Measurements from ENCODE around the gene VCAN.

The VCAN gene

DNA sequence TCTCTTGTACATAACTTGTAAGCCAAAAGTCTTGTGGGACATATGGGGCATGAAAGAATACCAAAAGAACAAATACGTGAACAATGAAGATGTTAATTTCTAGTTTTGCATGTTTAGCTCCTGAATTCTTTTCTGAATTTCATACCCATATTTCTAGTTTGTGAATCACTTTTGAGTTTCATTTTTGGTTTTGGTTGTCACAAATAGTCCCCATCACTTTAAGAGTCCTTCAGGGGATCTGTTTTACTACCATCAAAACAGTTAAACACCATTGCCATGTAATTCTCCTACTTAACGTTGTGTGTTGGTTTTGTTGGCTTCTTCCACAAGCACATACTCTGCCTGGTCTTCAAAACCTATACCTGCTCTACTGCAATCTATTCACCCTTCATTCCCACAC is 27.0 kb downstream of the VCAN start:
- DNase-seq: no peak

DNA sequence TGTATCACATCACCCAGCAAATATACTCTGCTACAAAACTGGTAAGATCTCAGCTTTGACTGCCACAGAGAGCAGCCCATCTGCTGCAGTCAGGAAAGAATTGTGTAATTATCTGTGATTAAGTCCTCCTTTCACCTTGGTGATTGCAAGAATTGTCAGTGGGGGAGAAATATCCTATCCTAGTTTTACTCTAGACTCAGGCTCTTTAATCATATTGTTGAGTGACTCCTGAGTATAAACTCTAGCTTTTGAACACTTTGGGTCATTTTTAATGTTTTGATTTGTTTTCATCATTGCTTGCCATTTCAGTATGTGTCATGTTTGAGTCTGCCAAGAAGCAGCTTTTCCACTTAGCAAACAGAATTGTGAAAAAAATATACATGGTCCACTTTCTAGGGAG is 32.1 kb downstream of the VCAN start:
- DNase-seq: no peak

DNA sequence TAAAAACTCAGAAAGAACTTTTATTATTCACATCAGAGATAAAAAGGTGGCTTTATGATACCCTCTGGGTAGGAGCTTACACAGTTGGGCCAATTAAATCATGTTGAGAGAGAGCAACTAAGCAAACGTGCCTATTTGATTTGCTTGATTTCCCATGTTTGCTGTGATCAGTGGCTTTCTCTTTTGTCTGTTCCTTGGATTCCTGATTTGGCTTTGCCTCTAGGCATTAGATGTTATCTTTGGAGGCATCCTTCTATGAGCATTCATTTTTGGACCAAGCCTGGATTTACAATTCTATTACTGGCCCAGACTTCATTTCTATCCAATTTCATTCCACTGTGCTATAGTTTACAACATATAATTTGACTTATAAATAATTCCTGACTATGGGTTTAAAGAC is 35.9 kb downstream of the VCAN start:
- no peak for DNase-seq

DNA sequence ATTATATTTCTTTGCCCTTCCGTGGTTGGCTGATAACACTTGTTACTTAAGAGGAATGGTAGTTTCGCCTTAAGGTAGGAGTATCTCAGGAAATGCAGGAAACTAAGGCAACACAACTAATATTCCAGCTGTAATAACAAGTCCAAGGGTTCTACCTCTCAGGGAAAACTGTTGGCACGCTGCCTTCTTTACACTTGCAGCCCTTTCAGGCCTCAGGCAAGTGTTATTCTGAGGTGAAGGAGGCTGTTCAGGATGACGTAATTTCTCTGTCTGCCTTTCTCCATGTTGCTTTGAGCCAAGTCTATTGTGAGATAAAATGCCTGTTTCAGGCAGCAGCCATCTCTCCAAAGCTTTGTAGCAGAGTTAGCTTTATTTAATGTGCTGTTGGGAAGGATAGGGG is 38.0 kb downstream of the VCAN start:
- DNase-seq: no peak

DNA sequence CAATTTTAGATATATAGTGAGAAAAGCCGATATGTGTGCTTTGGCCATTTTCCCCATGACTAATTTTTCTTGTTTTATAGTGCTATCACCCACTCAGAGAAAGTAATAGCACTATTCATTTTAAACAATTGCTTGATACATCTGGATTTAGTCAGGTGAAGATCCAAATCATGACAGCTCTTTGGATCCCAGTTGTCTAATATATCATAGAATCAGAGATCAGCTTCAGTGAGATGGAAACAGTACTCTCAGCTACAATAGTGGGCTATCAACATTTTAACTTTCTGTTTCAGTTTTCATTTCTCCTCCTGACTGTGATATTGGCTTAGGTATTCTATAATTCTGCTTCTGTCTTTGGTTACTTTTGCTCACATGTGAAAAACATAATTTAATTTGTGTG is 38.7 kb downstream of the VCAN start:
- DNase-seq: no peak

DNA sequence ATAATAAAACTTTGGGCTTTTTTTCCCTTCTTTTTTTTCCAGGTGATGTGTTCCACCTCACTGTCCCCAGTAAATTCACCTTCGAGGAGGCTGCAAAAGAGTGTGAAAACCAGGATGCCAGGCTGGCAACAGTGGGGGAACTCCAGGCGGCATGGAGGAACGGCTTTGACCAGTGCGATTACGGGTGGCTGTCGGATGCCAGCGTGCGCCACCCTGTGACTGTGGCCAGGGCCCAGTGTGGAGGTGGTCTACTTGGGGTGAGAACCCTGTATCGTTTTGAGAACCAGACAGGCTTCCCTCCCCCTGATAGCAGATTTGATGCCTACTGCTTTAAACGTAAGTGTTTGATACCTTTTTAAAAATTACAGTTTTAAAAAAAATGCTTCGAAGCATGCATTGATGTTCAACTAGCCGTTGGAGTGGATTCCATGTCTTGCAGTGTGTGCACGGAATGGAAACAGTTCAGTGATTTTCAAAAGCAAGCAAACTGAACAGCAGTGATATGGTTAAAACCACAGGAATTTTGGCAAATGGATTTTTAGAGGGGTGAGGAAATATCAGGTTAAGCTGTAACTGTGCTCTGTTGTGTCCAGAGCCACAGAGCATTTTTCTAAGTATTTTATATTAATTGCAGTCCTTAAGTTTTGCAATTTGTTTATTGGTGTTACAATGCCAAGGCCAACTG is 40.7 kb downstream of the VCAN start:
- DNase-seq: no peak

DNA sequence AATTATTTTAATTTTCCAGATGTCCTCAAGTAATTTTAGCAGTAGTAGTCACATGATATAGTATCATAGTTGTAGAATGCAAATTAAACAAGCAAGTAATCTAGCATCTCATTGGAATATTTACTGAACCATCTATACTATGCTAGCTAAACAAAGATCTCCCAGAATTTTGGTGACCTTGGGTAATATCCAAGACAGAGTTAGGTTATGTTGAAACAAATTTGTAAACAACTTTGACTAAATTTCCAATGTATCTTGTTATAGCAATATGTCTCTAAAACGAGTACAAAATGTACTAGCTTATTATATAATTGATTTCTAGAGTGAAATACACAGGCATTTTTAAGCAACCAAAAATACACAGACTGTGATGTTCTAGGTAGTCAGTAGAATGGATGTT is 41.5 kb downstream of the VCAN start:
- DNase-seq: no peak

DNA sequence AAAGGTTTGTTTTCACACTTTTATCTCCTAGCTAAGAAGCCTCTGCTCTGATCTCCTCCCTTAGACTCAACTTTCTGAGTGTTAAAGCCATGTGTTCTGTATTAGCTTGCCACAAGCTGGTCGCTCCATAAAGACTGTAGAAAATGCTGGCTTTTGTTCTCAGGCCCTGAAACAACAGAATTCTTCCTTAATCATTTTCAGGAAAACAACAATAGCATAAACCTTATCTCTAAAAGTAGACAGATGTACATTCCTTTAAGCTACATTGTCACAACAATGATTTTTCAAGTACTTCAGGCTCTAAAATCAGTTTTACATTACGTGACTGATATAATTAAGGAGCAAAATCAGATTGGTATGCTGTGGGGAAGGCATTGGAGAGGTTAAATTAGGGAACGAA is 41.9 kb downstream of the VCAN start:
- no peak for DNase-seq

DNA sequence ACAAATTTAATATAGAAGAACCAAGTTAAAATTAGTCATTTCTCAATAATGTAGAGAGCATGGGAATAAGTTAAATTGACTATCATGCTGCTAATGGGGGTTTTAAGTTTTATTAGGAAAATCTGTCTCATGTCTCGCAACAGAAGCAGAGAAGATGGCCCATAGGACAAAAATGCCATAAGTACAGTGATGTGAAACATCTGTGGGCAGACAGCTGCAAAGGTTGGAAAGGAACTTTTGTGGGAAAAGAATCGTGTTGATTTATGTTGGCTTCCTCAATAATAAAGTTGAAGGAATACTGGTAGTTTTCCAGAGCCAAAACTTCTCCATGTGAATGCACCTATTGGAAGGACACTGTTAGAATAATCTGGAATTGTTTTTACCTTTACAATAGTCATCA is 44.8 kb downstream of the VCAN start:
- no peak for DNase-seq

DNA sequence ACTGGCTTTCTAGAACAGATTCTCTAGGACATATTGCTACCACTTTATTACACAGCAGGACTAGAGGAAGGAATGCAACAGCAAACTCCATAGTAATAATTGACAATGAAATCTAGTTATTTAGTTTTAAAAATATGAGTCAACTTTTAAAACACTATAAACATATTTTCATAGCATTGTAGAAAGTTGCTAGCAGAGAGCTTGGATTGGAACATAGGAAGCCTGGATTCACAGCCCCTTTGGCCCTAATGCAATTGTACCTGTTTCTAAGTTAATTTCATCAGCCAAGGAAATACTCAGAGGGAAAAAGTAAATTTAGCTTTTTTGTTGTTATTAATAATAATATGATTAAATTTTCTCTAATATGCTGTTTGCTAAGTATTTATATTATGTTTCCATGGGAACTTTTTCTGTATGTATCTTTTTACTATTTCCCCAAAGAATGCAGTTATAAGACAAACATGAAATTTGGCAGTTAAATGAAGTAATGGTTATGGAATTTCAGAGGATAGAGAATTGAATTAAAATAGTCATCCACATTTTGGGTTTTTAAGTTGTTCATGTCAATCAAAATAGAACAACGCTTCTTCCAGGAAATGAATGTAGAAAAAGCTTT is 45.6 kb downstream of the VCAN start:
- no peak for DNase-seq

DNA sequence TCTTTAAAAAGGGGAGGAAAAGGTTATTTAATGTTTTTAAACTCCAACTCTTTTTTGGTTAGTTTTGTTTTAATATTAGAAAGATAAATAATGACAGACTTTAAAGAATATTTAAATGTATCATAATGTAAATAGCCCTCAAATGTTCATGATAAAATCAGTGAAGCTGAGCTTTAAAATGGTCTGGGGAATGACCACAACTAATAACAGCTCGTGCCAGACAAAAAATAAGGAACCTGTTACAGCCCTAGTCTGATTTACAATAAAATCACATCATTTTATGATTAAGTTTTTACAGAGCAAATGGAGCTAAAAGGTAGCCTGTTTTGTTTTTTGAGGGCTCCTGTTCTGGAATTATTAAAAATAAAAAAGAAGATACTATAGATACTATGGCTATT is 46.1 kb downstream of the VCAN start:
- no peak for DNase-seq

DNA sequence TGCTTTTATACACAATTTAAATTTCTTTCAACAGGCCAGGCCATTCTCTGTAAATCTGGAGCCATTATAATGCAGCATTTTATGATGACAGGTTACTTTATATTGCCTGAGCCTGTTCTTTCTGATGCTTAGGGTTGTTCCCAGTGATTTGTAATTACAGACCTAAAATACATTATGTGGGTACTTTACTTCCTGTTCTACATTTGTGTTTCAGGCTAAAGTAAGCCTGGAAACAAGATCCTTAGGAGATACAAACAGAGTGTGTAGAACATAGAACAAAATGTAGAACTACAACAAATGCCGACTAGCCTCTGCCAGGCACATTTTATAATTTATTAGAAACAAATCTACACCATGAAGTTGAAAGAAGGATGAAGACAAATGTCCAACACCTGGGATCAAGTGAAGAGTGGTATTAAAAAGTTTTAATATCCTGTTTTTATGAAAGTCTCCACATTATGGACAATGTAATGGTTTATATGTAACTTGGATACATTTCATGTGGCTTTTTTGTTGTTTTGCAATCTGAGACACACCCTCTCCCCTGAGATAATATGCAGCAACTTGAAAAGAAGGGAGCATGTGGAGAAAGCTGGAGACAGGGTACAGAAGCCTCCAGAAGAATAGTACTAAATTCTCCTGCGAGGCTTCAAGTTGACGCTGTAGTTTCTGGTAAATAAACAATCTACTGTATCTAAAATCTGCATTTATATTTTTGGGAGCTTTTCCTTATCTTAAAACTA is 46.9 kb downstream of the VCAN start:
- DNase-seq: no peak

DNA sequence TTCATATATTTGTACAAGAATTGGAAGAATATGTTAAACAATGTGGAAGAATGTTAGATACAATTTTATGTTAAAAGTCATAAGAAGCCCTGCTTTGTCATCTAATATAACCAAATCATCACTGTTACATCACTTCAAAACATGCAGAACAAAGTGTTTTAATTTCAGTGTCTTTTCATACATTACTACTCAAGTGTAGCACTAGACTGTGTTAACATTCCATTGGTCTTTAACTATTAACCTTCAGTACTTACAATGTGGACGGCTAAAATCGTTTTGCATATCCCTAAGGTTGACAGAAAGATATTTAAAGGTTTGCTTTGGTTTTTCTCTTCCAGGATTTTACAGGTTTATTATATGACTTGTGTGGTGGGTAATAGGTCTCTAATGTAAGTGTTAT is 50.9 kb downstream of the VCAN start:
- no peak for DNase-seq

DNA sequence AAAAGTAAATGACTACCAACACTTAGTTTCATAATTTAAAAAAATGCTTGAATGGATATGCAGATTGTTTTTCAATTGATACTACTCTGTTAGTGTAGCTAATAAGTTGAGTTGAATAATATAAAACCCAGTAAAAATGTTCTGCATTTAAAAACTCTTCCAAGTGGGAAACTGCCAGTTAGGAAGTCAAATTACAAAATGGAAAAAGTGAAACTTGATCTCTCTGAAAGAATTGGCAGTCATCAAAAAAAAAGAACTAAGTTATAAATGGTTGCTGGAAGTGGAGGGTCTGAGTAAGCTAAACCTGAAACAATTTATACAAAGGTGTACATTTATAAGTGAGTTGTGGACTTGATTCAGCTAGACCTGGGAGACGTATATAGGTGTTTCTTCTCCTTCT is 52.4 kb downstream of the VCAN start:
- no peak for DNase-seq

DNA sequence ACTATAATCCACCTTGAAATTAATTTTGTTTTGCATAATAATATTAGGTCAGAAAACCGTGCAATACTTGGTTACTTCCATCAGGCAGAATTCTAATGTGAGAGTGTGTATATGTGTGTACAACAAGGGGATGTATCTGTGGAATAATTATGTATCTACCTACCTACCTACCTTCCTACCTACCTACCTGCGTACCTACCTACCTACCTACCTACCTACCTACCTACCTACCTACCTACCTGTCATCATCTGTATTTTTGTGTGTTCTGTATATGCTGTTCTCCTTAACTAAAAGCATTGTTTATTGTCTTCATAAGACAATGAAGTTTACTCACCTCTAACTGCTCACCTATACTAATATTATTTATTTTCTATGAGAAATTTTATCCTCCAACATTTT is 52.8 kb downstream of the VCAN start:
- no peak for DNase-seq

DNA sequence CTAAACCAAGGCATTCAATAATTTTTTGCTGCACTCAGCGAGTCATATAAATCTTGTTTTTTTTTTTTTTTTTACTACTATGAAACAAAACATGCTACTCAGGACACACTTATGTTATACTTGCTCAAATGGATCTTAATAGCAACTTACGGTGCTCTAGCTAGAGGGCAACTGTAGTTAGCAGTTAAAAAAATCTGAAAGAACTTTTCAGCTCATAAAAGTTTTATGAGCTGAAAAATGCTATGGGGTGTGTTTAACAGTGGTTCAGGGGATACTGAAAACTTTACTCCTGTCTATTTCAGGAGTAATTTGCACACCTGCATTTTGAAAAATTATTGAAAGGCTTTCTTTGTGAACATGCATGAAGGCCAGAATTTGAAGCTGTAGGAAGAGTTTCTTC is 53.4 kb downstream of the VCAN start:
- no peak for DNase-seq

DNA sequence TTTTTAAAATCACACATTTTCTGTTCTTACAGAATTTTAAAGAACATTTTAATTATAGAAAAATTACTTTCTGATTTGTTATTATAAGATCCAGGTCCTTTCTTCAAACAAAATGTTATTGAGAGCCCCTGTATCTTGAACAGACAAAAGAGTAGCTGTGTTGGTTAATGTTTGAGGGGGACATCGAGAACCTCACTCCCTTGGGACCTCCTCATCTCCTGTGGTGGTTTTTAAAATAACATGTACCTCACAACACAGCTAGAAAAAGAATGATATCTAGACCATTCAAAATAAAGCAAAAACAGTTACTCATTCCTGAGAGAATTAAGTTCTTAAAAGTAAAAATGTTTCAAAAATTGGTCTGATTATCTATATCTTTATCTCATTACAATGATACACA is 54.7 kb downstream of the VCAN start:
- no peak for DNase-seq

DNA sequence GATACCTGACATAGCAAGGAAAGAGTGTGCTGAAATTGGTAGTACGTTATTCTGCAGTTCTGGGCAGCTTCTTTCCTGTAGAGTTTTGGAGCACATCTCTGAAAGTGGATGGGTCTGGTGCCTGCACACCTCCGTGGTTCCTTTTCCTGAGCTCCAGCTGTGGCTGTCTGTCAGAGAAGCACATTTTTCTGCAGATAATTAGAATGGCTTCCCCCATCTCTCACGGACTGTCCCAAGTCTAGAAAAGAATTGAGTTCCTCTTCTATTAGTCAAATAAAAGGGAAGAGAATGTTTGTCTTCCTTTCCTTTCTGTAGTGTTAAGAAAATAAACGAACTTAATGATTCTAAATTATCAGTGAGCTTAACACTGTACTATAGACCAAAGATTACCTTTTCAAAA is 55.7 kb downstream of the VCAN start:
- no peak for DNase-seq

DNA sequence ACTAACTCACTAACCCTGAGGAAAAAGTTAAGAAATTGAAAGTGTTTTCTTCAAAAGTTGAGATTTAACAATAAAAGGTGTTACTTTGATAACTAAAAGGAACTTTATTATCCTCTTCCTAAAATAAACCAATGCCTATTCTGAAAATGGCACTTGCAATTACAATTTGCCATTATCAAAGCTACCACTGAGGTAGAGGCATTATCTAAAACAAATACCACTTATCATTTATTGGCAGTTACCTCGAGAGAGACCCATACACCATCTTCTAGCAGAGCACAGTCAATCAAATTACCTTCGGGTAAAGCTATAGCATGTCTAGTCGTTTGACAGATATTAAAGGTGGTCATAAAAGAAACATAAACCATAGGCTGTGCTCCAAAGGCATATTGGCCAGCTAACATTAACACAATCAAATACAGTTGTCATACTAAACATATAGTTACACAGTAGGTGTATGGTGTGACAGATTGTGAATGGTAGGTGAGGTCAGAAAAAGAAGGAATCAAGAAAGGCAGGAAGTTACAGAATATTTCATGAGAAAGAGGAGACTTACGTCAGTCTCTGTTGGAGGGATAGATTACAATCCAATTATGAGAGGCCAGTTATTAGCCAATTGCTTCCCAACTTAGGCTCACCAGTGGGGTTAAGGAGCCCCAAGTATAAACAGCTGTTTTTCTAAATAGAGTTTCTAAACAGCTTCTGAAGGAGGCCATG is 56.3 kb downstream of the VCAN start:
- no peak for DNase-seq

DNA sequence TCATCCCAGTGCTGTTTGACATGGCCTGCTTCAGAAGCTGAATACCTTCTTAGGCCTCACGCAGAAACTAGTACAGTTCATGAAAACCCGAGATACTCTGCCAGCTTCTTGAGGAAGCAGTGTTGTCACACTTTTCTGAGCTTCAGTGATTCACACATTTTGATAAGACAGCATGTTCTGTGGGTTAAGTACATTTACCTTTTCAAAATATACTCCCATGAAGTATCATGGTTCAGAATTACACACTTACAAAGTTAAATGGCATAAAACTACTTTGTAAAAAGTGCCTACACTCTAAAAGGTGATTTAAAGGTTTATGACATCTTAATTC is 56.9 kb downstream of the VCAN start:
- DNase-seq: no peak

DNA sequence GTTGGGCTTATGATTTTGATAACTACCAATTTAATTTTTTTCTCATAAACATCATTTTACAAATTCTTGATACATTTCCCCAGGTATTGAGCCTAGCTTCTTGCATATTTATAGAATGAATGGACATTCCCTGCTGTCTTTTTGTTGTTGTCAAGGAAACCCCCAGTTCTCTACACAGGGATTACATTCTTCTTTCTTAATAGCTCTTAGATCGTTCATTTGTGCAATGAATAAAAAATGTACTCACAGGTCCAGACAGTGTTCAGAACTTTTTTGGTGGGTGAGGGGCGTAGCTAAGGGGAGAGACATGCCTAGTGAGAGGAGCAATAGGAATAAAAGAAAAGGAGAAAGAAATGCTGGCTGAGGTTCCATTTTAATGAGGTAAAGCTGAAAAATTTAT is 58.6 kb downstream of the VCAN start:
- no peak for DNase-seq

DNA sequence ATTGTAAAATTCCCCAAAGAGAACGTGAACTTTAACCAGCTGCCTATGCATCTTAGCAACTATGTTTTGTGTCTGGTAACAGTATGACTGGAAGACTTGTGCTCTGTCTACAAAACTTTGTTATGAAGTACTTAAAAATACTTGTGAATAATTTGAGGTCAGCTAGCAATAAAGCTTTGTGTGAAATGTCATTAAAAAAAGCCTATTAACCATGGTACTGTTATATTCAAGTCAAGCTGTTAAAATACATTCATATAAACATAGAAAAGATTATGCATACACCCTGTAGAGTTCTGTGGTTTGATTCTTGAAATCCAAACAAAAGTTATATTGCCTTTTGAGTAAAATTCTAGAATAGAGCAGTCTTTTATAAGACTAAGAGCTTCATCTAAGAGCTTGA is 60.1 kb downstream of the VCAN start:
- no peak for DNase-seq

DNA sequence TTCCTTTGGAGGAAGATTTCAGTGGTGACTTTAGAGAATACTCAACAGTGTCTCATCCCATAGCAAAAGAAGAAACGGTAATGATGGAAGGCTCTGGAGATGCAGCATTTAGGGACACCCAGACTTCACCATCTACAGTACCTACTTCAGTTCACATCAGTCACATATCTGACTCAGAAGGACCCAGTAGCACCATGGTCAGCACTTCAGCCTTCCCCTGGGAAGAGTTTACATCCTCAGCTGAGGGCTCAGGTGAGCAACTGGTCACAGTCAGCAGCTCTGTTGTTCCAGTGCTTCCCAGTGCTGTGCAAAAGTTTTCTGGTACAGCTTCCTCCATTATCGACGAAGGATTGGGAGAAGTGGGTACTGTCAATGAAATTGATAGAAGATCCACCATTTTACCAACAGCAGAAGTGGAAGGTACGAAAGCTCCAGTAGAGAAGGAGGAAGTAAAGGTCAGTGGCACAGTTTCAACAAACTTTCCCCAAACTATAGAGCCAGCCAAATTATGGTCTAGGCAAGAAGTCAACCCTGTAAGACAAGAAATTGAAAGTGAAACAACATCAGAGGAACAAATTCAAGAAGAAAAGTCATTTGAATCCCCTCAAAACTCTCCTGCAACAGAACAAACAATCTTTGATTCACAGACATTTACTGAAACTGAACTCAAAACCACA is 67.4 kb downstream of the VCAN start:
- no peak for DNase-seq

DNA sequence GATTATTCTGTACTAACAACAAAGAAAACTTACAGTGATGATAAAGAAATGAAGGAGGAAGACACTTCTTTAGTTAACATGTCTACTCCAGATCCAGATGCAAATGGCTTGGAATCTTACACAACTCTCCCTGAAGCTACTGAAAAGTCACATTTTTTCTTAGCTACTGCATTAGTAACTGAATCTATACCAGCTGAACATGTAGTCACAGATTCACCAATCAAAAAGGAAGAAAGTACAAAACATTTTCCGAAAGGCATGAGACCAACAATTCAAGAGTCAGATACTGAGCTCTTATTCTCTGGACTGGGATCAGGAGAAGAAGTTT is 67.9 kb downstream of the VCAN start:
- DNase-seq: no peak

Measured in stimulated activated CD4-positive, alpha-beta T cell treated with anti-CD3 and anti-CD28 coated beads, Interleukin-4, amount 100 ng/mL, for 4 hours (primary cell).